ENCODE measurements around the gene LRRC8B. TPM values are rescaled to one million over a fixed set of nuclear protein-coding genes. Genes with fewer than 3 reads are reported as not detected.

The LRRC8B gene
- polyA plus RNA-seq, 2 of the 4 experiments (the other 2 are of a cell fraction), result 3.2 to 10.3 TPM

DNA sequence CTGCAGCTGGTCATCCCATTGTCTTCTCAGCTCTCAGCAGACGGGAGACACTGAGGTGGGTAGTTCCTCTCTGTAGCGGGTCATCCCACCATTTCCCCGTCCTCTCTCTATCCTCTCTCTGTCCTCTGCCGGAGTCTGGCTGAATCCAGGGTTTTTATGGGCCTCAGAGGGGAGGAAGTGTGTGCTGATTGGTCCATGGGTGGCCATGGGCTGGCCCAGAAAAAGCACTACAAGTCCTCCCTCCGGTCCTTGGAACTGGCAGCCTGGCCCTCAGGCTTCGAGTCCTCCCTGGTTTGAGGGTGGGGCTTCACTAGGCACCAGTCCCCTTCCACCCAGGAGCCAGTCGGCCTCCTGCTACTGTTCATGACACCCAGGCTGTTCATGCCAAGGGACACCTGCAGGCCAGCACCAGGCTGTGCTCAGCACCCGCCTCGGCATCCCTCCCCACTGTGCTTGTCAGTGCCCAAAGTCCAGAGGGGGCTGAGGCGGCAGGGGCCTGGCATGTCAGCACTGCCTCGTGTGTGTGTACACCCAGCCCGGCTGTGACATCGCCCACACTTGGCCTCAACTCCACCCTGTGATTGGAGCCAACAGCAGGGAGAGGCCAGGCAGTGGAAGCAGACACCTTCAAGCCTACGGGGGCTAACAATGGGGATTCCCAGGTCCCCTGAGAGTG, 85.3 kb downstream of the LRRC8B start (continued):
- TF ChIP-seq, protein P1, sequence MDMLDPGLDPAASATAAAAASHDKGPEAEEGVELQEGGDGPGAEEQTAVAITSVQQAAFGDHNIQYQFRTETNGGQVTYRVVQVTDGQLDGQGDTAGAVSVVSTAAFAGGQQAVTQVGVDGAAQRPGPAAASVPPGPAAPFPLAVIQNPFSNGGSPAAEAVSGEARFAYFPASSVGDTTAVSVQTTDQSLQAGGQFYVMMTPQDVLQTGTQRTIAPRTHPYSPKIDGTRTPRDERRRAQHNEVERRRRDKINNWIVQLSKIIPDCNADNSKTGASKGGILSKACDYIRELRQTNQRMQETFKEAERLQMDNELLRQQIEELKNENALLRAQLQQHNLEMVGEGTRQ (IDR thresholded peaks at IDR 0.05), result no peak
- no peak for TF ChIP-seq TP53 (CRISPR knock-in tag; IDR thresholded peaks at IDR 0.05)
- TF ChIP-seq SREBF2 (IDR thresholded peaks at IDR 0.05), result no peak

DNA sequence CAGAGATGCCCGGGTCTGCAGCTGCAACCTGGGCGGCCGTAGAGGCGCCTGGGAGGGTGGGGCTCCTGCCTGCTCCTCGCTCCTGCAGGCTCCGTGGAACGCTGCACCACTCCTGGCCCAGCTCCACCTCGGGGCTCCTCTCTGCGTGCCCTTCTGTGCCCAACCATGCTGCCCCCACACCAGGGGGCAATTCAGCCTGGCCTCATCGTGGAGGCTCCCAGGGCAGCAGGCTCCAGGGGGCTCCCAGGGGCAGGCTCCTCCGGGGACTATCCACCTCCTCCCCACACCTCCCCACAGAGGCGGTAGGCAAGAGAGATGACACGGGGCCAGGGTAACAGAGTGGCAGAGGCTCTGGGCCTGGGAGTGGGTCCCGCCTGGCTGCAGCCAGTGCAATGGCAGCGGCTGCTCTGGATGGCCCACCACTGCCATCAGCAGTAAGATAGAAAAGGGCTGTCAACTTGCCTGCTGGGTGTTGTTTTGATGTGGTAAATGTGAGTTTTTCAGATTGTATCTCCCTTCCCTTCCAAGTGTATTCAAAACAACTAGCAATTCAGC, 85.9 kb downstream of the LRRC8B start:
- FAIRE-seq (no peak), ATAC-seq (no peak), DNase-seq (ENCODE audit: low read depth in 1 of 2, low spot score in 1 of 2) (no peak)
- TF ChIP-seq KDM1A (IDR thresholded peaks at IDR 0.05; ENCODE audit: low read depth), result no peak
- TF ChIP-seq, protein P2, sequence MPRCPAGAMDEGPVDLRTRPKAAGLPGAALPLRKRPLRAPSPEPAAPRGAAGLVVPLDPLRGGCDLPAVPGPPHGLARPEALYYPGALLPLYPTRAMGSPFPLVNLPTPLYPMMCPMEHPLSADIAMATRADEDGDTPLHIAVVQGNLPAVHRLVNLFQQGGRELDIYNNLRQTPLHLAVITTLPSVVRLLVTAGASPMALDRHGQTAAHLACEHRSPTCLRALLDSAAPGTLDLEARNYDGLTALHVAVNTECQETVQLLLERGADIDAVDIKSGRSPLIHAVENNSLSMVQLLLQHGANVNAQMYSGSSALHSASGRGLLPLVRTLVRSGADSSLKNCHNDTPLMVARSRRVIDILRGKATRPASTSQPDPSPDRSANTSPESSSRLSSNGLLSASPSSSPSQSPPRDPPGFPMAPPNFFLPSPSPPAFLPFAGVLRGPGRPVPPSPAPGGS (IDR thresholded peaks at IDR 0.05), result no peak
- TF ChIP-seq ZNF302 (CRISPR knock-in tag; IDR thresholded peaks at IDR 0.05), result no peak
- no peak for TF ChIP-seq EHMT2 (IDR thresholded peaks at IDR 0.05; ENCODE audit: low read depth)
- 72% methylated on average over 5 of the region's 15 CpGs for WGBS (ENCODE audit: missing lambda C conversion rate)
- H3K9me3 ChIP-seq, result no peaks in the 10 kb centered on the region
- H3K4me2 ChIP-seq, result no peak overlapping the region
- ChIA-PET POLR2A (no interaction called here), CTCF (no interaction called here)
- no peak overlapping the region for H3K27ac ChIP-seq
- peaks cover 6% of the 10 kb centered on the region; the same call in 1 of the 3 replicates for H3K4me1 ChIP-seq
- H3K4me3 ChIP-seq, result no peak overlapping the region

DNA sequence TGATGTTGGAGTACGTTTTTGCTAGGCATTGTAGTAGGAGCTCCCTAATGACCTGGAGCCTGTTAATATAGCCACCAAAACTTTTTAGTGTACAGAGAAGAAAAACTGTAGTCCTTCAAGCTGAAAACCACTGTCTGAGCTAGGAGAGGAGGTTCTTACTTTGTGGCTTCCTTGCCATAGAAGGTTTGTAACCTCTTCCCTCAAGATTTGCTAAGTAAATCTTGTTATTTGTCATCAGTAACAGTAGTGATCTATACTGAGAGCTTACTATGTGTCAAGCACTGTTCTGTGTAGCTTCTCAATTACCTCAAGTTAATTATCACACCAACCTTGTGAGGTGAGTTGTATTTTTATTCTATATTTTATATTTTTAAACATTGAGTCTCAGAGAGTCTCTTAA, 87.1 kb downstream of the LRRC8B start:
- no peak for TF ChIP-seq POLR2AphosphoS2 (conservative IDR thresholded peaks at IDR 0.05; ENCODE audit: low read length)
- TF ChIP-seq RARB (CRISPR knock-in tag; IDR thresholded peaks at IDR 0.05), result no peak
- no peak for TF ChIP-seq ZFP36 (IDR thresholded peaks at IDR 0.05; ENCODE audit: borderline replicate concordance, partially characterized antibody)
- Histone ChIP-seq H3K4me1 (no peaks in the 10 kb centered on the region), H3K27ac (no peak overlapping the region), H3K4me3 (no peak overlapping the region), H3K9me3 (no peaks in the 10 kb centered on the region), H3K4me2 (no peak overlapping the region)
- WGBS (ENCODE audit: missing lambda C conversion rate), result 47% methylated on average over 1 of the region's 1 CpG
- ATAC-seq, result no peak
- ChIA-PET CTCF (interaction anchor here (1.7 kb wide), 1 partner anchor 151 kb away, joined by 4 read pairs; no protein-coding TSS in a partner anchor), POLR2A (no interaction called here)
- FAIRE-seq, result no peak
- no peak for DNase-seq (ENCODE audit: low read depth in 1 of 2, low spot score in 1 of 2)

DNA sequence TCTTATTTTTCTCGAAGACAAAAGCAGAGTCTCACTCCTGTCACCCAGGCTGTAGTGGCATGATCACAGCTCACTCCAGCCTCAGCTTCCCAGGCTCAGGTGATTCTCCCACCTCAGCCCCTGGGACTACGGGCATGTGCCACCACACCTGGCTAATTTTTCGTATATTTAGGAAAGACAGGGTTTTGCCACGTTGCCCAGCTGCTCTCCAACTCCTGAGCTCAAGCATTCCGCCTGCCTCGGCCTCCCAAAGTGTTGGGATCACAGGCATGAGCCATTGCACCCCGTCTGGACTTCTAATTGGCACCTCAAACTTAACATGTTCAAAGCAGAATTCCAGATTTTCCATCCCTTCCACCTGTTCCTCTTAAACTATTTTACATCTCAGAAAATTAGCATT, 89.3 kb downstream of the LRRC8B start:
- ChIA-PET CTCF (interaction anchor here (0.6 to 1.0 kb wide), 2 partner anchors 10 to 15 kb away, joined by 3 to 4 read pairs; no protein-coding TSS in a partner anchor), POLR2A (no interaction called here)
- Histone ChIP-seq H3K27ac (no peak overlapping the region), H3K4me1 (no peaks in the 10 kb centered on the region), H3K9me3 (no peaks in the 10 kb centered on the region), H3K4me2 (no peak overlapping the region), H3K4me3 (no peak overlapping the region)
- TF ChIP-seq POLR2AphosphoS2 (conservative IDR thresholded peaks at IDR 0.05; ENCODE audit: low read length) (no peak), BHLHE40 (IDR thresholded peaks at IDR 0.05; ENCODE audit: low read depth, low read length) (no peak), ZFP36 (IDR thresholded peaks at IDR 0.05; ENCODE audit: borderline replicate concordance, partially characterized antibody) (no peak), POLR2A (IDR thresholded peaks at IDR 0.05; ENCODE audit: low read length) (no peak), ZNF302 (CRISPR knock-in tag; IDR thresholded peaks at IDR 0.05) (no peak), FOSL2 (IDR thresholded peaks at IDR 0.05) (no peak), FOSL2 (CRISPR knock-in tag; IDR thresholded peaks at IDR 0.05) (no peak), EHMT2 (IDR thresholded peaks at IDR 0.05; ENCODE audit: low read depth) (no peak), HEYL (CRISPR knock-in tag; IDR thresholded peaks at IDR 0.05) (no peak), ZSCAN20 (CRISPR knock-in tag; IDR thresholded peaks at IDR 0.05) (no peak), SMC3 (IDR thresholded peaks at IDR 0.05) (no peak), MYC (IDR thresholded peaks at IDR 0.05; ENCODE audit: borderline replicate concordance, low read length) (no peak), SREBF2 (IDR thresholded peaks at IDR 0.05) (no peak), KDM1A (IDR thresholded peaks at IDR 0.05; ENCODE audit: low read depth) (no peak)
- TF ChIP-seq, protein P3, sequence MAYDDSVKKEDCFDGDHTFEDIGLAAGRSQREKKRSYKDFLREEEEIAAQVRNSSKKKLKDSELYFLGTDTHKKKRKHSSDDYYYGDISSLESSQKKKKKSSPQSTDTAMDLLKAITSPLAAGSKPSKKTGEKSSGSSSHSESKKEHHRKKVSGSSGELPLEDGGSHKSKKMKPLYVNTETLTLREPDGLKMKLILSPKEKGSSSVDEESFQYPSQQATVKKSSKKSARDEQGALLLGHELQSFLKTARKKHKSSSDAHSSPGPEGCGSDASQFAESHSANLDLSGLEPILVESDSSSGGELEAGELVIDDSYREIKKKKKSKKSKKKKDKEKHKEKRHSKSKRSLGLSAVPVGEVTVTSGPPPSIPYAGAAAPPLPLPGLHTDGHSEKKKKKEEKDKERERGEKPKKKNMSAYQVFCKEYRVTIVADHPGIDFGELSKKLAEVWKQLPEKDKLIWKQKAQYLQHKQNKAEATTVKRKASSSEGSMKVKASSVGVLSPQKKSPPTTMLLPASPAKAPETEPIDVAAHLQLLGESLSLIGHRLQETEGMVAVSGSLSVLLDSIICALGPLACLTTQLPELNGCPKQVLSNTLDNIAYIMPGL (CRISPR knock-in tag; IDR thresholded peaks at IDR 0.05; ENCODE audit: borderline replicate concordance), result no peak
- FAIRE-seq (no peak), ATAC-seq (no peak), DNase-seq (ENCODE audit: low read depth in 1 of 2, low spot score in 1 of 2) (no peak)
- 74% methylated on average over 7 of the region's 7 CpGs for WGBS (ENCODE audit: missing lambda C conversion rate)

All from A549 (cell line).